Right forelimb (tissue), 1 donor: Measurements from ENCODE around the gene ZNF415.
"Not testable (repeated sequence)": the region's sequence is repeated elsewhere in the genome, so short reads cannot be mapped to it uniquely, and the experiment has no call there.

Source experiments
- DNase-seq: peaks from one replicate; pipeline ENCODE4 v3.0.0-alpha.2; 2018

ZNF415 gene

GRCh38 chr19:53102206-53102755 lies 30.4 kb downstream of the ZNF415 start:
- no peak for DNase-seq

GRCh38 chr19:53101518-53101917 lies 31.2 kb downstream of the ZNF415 start:
- DNase-seq, result no peak

GRCh38 chr19:53098570-53098969 lies 34.1 kb downstream of the ZNF415 start:
- DNase-seq, result not testable (repeated sequence)

- not testable (repeated sequence) for DNase-seq
These were observed 35.6 kb downstream of the ZNF415 start for GRCh38 chr19:53096982-53097690.

GRCh38 chr19:53096579-53096978 lies 36.1 kb downstream of the ZNF415 start:
- DNase-seq, result not testable (repeated sequence)

GRCh38 chr19:53094754-53095575 lies 37.7 kb downstream of the ZNF415 start:
- DNase-seq, result no peak

- DNase-seq, result no peak
These were observed 40.0 kb downstream of the ZNF415 start for GRCh38 chr19:53092723-53093122.

- no peak for DNase-seq
These were observed 41.1 kb downstream of the ZNF415 start for GRCh38 chr19:53091413-53092254.

GRCh38 chr19:53088091-53088490 lies 44.6 kb downstream of the ZNF415 start:
- DNase-seq, result no peak

GRCh38 chr19:53086949-53087348 lies 45.8 kb downstream of the ZNF415 start:
- peak; percentile 60 for DNase-seq

- no peak for DNase-seq
These were observed 47.2 kb downstream of the ZNF415 start for GRCh38 chr19:53085496-53085895.

GRCh38 chr19:53082929-53083328 lies 49.8 kb downstream of the ZNF415 start:
- DNase-seq, result no peak

- no peak for DNase-seq
These were observed 53.3 kb downstream of the ZNF415 start for GRCh38 chr19:53079313-53079924.

- no peak for DNase-seq
These were observed 54.0 kb downstream of the ZNF415 start for GRCh38 chr19:53078668-53079067.

GRCh38 chr19:53076984-53077383 lies 55.7 kb downstream of the ZNF415 start:
- DNase-seq, result peak; percentile 62

GRCh38 chr19:53068834-53069233 lies 63.9 kb downstream of the ZNF415 start:
- no peak for DNase-seq

GRCh38 chr19:53068199-53068598 lies 64.5 kb downstream of the ZNF415 start:
- no peak for DNase-seq

GRCh38 chr19:53057904-53058580 lies 74.7 kb downstream of the ZNF415 start:
- DNase-seq, result no peak
